Activated naive CD4-positive, alpha-beta T cell treated with anti-CD3 and anti-CD28 coated beads, Interleukin-2, amount 50 U/mL, for 24 hours (primary cell): Measurements from ENCODE around the gene WDR62.

Experiments used
- H3K27ac Mint-ChIP-seq: one replicate; pipeline ENCODE4 v1.8.0; 2021; ENCODE audit warnings: mild to moderate bottlenecking, mixed read lengths
- H3K27me3 Mint-ChIP-seq: one replicate; pipeline ENCODE4 v1.8.0; 2021; ENCODE audit warnings: mixed read lengths
- H3K36me3 Mint-ChIP-seq: one replicate; pipeline ENCODE4 v1.8.0; 2021; ENCODE audit warnings: mixed read lengths
- H3K4me1 Mint-ChIP-seq: one replicate; pipeline ENCODE4 v1.8.0; 2021; ENCODE audit warnings: mixed read lengths
- H3K4me3 Mint-ChIP-seq: one replicate; pipeline ENCODE4 v1.8.0; 2021; ENCODE audit warnings: mild to moderate bottlenecking, mixed read lengths
- H3K9me3 Mint-ChIP-seq: one replicate; pipeline ENCODE4 v1.8.0; 2021; ENCODE audit warnings: mixed read lengths

WDR62 gene

GRCh38 chr19:36136964-36137686, 82.4 kb downstream of the WDR62 start:
- Mint-ChIP-seq H3K4me1 (peaks cover 21% of the 10 kb centered on the region), H3K27ac (peak overlapping the region; percentile 84), H3K4me3 (no peak overlapping the region), H3K36me3 (peaks cover 4% of the 10 kb centered on the region), H3K27me3 (no peaks in the 10 kb centered on the region), H3K9me3 (no peaks in the 10 kb centered on the region)

- H3K4me3 Mint-ChIP-seq = peak overlapping the region; percentile 87
- peaks cover 8% of the 10 kb centered on the region for H3K36me3 Mint-ChIP-seq
- peaks cover 17% of the 10 kb centered on the region for H3K4me1 Mint-ChIP-seq
- H3K27ac Mint-ChIP-seq = no peak overlapping the region
- no peaks in the 10 kb centered on the region for H3K9me3 Mint-ChIP-seq
- no peaks in the 10 kb centered on the region for H3K27me3 Mint-ChIP-seq
These were observed 84.4 kb downstream of the WDR62 start for GRCh38 chr19:36139120-36139472.

DNA sequence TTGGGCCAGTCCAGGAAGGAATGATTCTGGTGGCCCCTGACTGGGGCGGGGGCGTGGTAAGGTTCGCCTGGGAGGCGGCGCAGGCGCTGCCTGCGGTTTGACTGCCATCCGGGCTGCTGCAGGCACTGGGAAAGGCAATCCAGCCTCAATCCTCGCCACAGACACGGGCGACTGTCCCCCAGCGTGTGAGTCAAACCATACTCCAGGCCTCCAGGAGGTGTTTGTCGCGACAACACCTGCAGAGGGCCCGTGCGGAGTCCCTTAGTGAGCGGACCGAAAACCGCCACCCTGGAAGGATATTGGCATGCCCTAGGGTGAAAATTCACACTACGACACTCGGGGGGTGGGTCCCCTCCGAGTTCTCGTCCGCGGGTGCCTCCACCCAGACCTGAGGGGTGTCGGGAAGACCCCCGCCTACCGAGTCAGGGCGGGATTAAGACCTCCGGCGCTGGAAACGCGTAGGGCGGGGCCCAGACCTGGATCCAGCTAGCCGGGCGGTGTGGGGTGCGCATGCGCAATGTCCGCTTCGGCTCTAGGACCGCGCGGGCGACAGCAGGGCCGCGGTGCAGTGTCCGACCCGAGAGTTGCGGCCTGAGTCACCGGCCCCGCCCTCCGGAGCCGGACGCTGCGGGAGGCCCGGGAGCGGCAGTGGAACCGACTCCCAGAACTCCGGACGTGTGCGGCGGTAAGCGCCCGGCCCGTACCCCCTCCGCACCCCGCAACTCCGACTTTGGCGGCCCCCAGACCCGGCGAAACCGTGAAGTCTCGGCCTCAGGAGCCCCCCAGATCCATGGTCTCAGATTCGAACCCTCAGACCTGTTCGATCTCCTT, 85.0 kb downstream of the WDR62 start, which contains the start of gene CAPNS1:
CAPNS1 (plus strand) TSS at position 594 of the 831 bp plus-strand sequence. CDS start 946 bp downstream, outside the sequence.
- Mint-ChIP-seq H3K4me1 (peaks cover 17% of the 10 kb centered on the region), H3K9me3 (no peaks in the 10 kb centered on the region), H3K27ac (peak within 1 kb of the TSS; percentile 95), H3K4me3 (peak within 1 kb of the TSS; percentile 87), H3K36me3 (peaks cover 8% of the 10 kb centered on the region), H3K27me3 (no peaks in the 10 kb centered on the region)

GRCh38 chr19:36140304-36141038, 85.8 kb downstream of the WDR62 start:
- Mint-ChIP-seq H3K4me1 (peaks cover 17% of the 10 kb centered on the region), H3K27me3 (no peaks in the 10 kb centered on the region), H3K36me3 (peaks cover 8% of the 10 kb centered on the region), H3K9me3 (no peaks in the 10 kb centered on the region), H3K4me3 (peak overlapping the region; percentile 87), H3K27ac (peak overlapping the region; percentile 95)

GRCh38 chr19:36141039-36141927, 86.6 kb downstream of the WDR62 start:
- Mint-ChIP-seq H3K9me3 (no peaks in the 10 kb centered on the region), H3K27me3 (no peaks in the 10 kb centered on the region), H3K4me3 (peak overlapping the region; percentile 87), H3K27ac (peak overlapping the region; percentile 80), H3K36me3 (peaks cover 8% of the 10 kb centered on the region), H3K4me1 (peaks cover 17% of the 10 kb centered on the region)

DNA sequence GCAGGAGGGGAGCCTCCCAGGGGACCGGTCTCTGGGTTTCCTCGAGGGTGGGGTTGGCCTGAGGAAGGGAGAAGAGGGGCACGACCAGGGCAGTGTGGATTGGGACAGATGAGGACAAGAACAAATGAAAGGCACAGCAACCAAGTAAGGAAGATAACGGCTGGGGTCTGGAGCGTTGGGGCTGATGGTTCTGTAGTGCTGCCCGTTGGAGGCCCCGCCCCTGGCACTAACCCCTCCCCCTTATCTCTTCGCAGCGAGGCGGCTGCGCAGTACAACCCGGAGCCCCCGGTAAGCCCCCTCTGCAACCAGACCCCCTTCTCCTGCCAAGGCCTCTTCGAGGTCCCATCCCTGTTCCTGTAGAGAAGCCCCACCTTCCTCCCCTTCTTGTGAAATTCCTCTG, 87.3 kb downstream of the WDR62 start:
- H3K9me3 Mint-ChIP-seq = no peaks in the 10 kb centered on the region
- peak overlapping the region; percentile 87 for H3K4me3 Mint-ChIP-seq
- no peaks in the 10 kb centered on the region for H3K27me3 Mint-ChIP-seq
- peaks cover 20% of the 10 kb centered on the region for H3K4me1 Mint-ChIP-seq
- peaks cover 12% of the 10 kb centered on the region for H3K36me3 Mint-ChIP-seq
- no peak overlapping the region for H3K27ac Mint-ChIP-seq

GRCh38 chr19:36142496-36142895, 87.8 kb downstream of the WDR62 start:
- Mint-ChIP-seq H3K9me3 (no peaks in the 10 kb centered on the region), H3K36me3 (peaks cover 14% of the 10 kb centered on the region), H3K27me3 (no peaks in the 10 kb centered on the region), H3K27ac (no peak overlapping the region), H3K4me1 (peaks cover 20% of the 10 kb centered on the region), H3K4me3 (no peak overlapping the region)

- Mint-ChIP-seq H3K4me3 (no peak overlapping the region), H3K27ac (no peak overlapping the region), H3K36me3 (peaks cover 14% of the 10 kb centered on the region)
These were observed 89.9 kb downstream of the WDR62 start for GRCh38 chr19:36144624-36145023.

GRCh38 chr19:36149673-36150406, 95.1 kb downstream of the WDR62 start:
- no peaks in the 10 kb centered on the region for H3K9me3 Mint-ChIP-seq
- H3K4me3 Mint-ChIP-seq = no peak overlapping the region
- H3K27me3 Mint-ChIP-seq = no peaks in the 10 kb centered on the region
- peaks cover 11% of the 10 kb centered on the region for H3K36me3 Mint-ChIP-seq
- peaks cover 3% of the 10 kb centered on the region for H3K4me1 Mint-ChIP-seq
- H3K27ac Mint-ChIP-seq = no peak overlapping the region

More at GRCh38 chr19:36144624-36145023, 89.9 kb downstream of the WDR62 start:
- Mint-ChIP-seq H3K9me3 (no peaks in the 10 kb centered on the region), H3K4me1 (peaks cover 20% of the 10 kb centered on the region), H3K27me3 (no peaks in the 10 kb centered on the region)

DNA sequence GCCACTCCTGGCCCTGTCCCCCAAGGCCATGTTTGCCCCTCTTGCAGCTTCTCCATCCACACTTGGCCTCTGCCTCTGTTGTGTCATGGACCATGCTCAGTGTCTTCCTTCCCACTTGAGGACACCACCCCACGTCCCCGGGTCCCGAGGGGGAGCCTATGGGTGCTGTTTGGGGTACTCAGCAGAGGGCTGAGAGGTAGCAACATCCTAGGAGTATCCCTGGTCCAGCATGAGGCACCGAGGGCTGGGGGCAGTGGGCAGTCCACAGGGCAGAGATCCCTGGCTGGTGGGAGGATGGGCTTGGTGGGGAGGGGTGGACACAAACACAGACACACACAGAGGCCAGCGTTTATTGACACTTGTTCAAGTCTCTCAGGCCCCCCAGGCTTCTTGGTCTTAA, 95.9 kb downstream of the WDR62 start:
- H3K36me3 Mint-ChIP-seq = peaks cover 12% of the 10 kb centered on the region
- peaks cover 3% of the 10 kb centered on the region for H3K4me1 Mint-ChIP-seq
- no peak overlapping the region for H3K27ac Mint-ChIP-seq
- no peaks in the 10 kb centered on the region for H3K9me3 Mint-ChIP-seq
- no peaks in the 10 kb centered on the region for H3K27me3 Mint-ChIP-seq
- H3K4me3 Mint-ChIP-seq = no peak overlapping the region

GRCh38 chr19:36151144-36152018, 96.7 kb downstream of the WDR62 start:
- Mint-ChIP-seq H3K4me1 (peaks cover 3% of the 10 kb centered on the region), H3K4me3 (no peak overlapping the region), H3K27ac (no peak overlapping the region), H3K36me3 (peaks cover 11% of the 10 kb centered on the region), H3K27me3 (no peaks in the 10 kb centered on the region), H3K9me3 (no peaks in the 10 kb centered on the region)

- Mint-ChIP-seq H3K27ac (no peak overlapping the region), H3K4me3 (no peak overlapping the region), H3K9me3 (no peaks in the 10 kb centered on the region), H3K4me1 (peaks cover 1% of the 10 kb centered on the region), H3K27me3 (no peaks in the 10 kb centered on the region), H3K36me3 (peaks cover 8% of the 10 kb centered on the region)
These were observed 97.3 kb downstream of the WDR62 start for GRCh38 chr19:36152019-36152351.

- Mint-ChIP-seq H3K9me3 (no peaks in the 10 kb centered on the region), H3K27me3 (no peaks in the 10 kb centered on the region), H3K4me3 (no peak within 1 kb of the TSS), H3K27ac (no peak within 1 kb of the TSS), H3K4me1 (no peaks in the 10 kb centered on the region), H3K36me3 (peaks cover 6% of the 10 kb centered on the region)
These were observed 97.8 kb downstream of the WDR62 start, which contains the start of gene COX7A1 for GRCh38 chr19:36152352-36153091. Gene COX7A1 (minus strand): TSS chr19:36152447. CDS start chr19:36152407, 40 bp downstream.
